Measurements from ENCODE around the gene TSC22D3. TPM values are rescaled to one million over a fixed set of nuclear protein-coding genes. Genes with fewer than 3 reads are reported as not detected.

The TSC22D3 gene
- polyA plus RNA-seq, 1 of the 3 experiments (the other 2 are of a cell fraction), result 9.2 TPM

DNA sequence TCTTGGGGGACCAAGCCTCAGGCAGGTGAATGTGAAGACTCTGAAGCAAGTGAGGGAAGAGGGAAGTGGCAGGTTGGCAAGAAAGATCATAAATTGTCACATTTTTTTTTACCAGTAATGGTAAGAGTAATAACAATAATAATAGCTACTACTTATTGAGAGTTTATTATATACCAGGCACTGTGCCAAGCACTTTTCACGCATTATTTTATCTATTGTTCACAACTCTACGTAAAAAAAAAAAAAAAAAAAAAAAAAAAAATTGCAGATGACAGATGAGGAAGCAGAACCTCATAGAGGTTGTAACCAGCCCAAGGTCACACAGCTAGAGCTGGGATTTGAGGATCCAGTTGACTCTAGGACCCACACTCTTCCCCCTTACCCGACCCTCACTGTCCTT lies 40.9 kb downstream of the TSC22D3 start:
- CTCF ChIA-PET, result interaction anchor here (1.0 to 2.8 kb wide), 2 partner anchors 17 to 43 kb away, joined by 3 to 8 read pairs; partner anchors contain the start of gene NCBP2L

GRCh38 chrX:107733686-107734085 lies 41.9 kb downstream of the TSC22D3 start:
- Histone ChIP-seq H3K27me3 (ENCODE audit: insufficient read depth) (peaks cover 19% of the 10 kb centered on the region; the same call in 1 of the 2 replicates), H3K36me3 (replicated peaks in 1 of 2; ENCODE audit: control insufficient read depth in 1 of 2, insufficient read depth in 2 of 2, low read length in 1 of 2) (no peaks in the 10 kb centered on the region), H3K4me2 (no peak overlapping the region), H3K9me2 (no peaks in the 10 kb centered on the region), H3K9ac (no peak overlapping the region), H3K4me1 (ENCODE audit: control insufficient read depth in 1 of 2, insufficient read depth in 2 of 2, low read depth in 1 of 2, low read length in 1 of 2) (peaks cover 0 to 3% of the 10 kb centered on the region in 2 experiments; a peak in 1 of 4 replicates), H3K27ac (ENCODE audit: low read depth in 2 of 2, low read length in 1 of 2) (no peak overlapping the region), H3K4me3 (ENCODE audit: low read depth in 2 of 2, low read length in 1 of 2) (no peak overlapping the region), H3F3A (replicated peaks; ENCODE audit: insufficient read depth) (no peaks in the 10 kb centered on the region), H3K9me3 (no peaks in the 10 kb centered on the region), H4K20me1 (ENCODE audit: insufficient read depth) (no peaks in the 10 kb centered on the region), H2AFZ (ENCODE audit: low read depth) (no peak overlapping the region), H3K79me2 (ENCODE audit: insufficient read depth) (no peaks in the 10 kb centered on the region)
- ChIA-PET POLR2A (no interaction called here), CTCF (interaction anchor here (0.5 to 2.8 kb wide), 3 partner anchors 11 to 41 kb away, joined by 3 to 8 read pairs (median 3); no protein-coding TSS in a partner anchor)
- DNase-seq, result no peak
- no peak for TF ChIP-seq EP300 (IDR thresholded peaks at IDR 0.05; ENCODE audit: borderline replicate concordance in 1 of 2, low read depth in 1 of 2, low read length in 1 of 2)
- no peak for TF ChIP-seq MXI1 (IDR thresholded peaks at IDR 0.05; ENCODE audit: low read depth, low read length)
- TF ChIP-seq, protein P1, sequence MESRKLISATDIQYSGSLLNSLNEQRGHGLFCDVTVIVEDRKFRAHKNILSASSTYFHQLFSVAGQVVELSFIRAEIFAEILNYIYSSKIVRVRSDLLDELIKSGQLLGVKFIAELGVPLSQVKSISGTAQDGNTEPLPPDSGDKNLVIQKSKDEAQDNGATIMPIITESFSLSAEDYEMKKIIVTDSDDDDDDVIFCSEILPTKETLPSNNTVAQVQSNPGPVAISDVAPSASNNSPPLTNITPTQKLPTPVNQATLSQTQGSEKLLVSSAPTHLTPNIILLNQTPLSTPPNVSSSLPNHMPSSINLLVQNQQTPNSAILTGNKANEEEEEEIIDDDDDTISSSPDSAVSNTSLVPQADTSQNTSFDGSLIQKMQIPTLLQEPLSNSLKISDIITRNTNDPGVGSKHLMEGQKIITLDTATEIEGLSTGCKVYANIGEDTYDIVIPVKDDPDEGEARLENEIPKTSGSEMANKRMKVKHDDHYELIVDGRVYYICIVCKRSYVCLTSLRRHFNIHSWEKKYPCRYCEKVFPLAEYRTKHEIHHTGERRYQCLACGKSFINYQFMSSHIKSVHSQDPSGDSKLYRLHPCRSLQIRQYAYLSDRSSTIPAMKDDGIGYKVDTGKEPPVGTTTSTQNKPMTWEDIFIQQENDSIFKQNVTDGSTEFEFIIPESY (IDR thresholded peaks at IDR 0.05; ENCODE audit: borderline replicate concordance, low read depth), result no peak
- TF ChIP-seq SIN3A (IDR thresholded peaks at IDR 0.05; ENCODE audit: borderline replicate concordance, low read depth, low read length), result no peak
- TF ChIP-seq SMC3 (IDR thresholded peaks at IDR 0.05; ENCODE audit: low read depth, low read length), result no peak
- no peak for TF ChIP-seq EZH2phosphoT487 (IDR thresholded peaks at IDR 0.05; ENCODE audit: borderline replicate concordance, low read depth)
- TF ChIP-seq FOXM1 (IDR thresholded peaks at IDR 0.05; ENCODE audit: low read depth), result no peak
- no peak for TF ChIP-seq FOSL2 (IDR thresholded peaks at IDR 0.05; ENCODE audit: borderline replicate concordance, low read depth)
- TF ChIP-seq, protein P2, sequence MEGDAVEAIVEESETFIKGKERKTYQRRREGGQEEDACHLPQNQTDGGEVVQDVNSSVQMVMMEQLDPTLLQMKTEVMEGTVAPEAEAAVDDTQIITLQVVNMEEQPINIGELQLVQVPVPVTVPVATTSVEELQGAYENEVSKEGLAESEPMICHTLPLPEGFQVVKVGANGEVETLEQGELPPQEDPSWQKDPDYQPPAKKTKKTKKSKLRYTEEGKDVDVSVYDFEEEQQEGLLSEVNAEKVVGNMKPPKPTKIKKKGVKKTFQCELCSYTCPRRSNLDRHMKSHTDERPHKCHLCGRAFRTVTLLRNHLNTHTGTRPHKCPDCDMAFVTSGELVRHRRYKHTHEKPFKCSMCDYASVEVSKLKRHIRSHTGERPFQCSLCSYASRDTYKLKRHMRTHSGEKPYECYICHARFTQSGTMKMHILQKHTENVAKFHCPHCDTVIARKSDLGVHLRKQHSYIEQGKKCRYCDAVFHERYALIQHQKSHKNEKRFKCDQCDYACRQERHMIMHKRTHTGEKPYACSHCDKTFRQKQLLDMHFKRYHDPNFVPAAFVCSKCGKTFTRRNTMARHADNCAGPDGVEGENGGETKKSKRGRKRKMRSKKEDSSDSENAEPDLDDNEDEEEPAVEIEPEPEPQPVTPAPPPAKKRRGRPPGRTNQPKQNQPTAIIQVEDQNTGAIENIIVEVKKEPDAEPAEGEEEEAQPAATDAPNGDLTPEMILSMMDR (IDR thresholded peaks at IDR 0.05), result no peak
- 58% methylated on average over 4 of the region's 4 CpGs for WGBS (ENCODE audit: low lambda C conversion rate)

More for the DNA sequence above, 40.9 kb downstream of the TSC22D3 start:
- no peak for DNase-seq
- Histone ChIP-seq H3K9ac (no peak overlapping the region), H3K79me2 (ENCODE audit: insufficient read depth) (no peaks in the 10 kb centered on the region), H3K9me2 (no peaks in the 10 kb centered on the region), H3K4me2 (no peak overlapping the region), H3F3A (replicated peaks; ENCODE audit: insufficient read depth) (no peaks in the 10 kb centered on the region), H3K4me1 (ENCODE audit: control insufficient read depth in 1 of 2, insufficient read depth in 2 of 2, low read depth in 1 of 2, low read length in 1 of 2) (peaks cover 0 to 3% of the 10 kb centered on the region in 2 experiments; a peak in 1 of 4 replicates), H4K20me1 (ENCODE audit: insufficient read depth) (no peaks in the 10 kb centered on the region), H3K9me3 (no peaks in the 10 kb centered on the region), H3K27ac (ENCODE audit: low read depth in 2 of 2, low read length in 1 of 2) (no peak overlapping the region), H3K4me3 (ENCODE audit: low read depth in 2 of 2, low read length in 1 of 2) (no peak overlapping the region), H2AFZ (ENCODE audit: low read depth) (no peak overlapping the region), H3K27me3 (ENCODE audit: insufficient read depth) (peaks cover 25% of the 10 kb centered on the region; the same call in 1 of the 2 replicates), H3K36me3 (replicated peaks in 1 of 2; ENCODE audit: control insufficient read depth in 1 of 2, insufficient read depth in 2 of 2, low read length in 1 of 2) (no peaks in the 10 kb centered on the region)
- POLR2A ChIA-PET, result no interaction called here
- TF ChIP-seq MXI1 (IDR thresholded peaks at IDR 0.05; ENCODE audit: low read depth, low read length) (no peak), GABPA (IDR thresholded peaks at IDR 0.05; ENCODE audit: low read depth) (no peak)
- 31% methylated on average over 3 of the region's 3 CpGs for WGBS (ENCODE audit: low lambda C conversion rate)

Measured in SK-N-SH (cell line).